GM12878 (cell line): ENCODE results near the gene PTGR3. TPM values are rescaled to one million over a fixed set of nuclear protein-coding genes. Genes with fewer than 3 reads are reported as not detected.

Experiments used
- ATAC-seq: fragments of 200-7000 bp; cut with Tn5 transposase; 3 replicates; pipeline ENCODE4 v1.9.1; 2020; ENCODE audit warnings: mild to moderate bottlenecking, moderate library complexity
- BruUV-seq: library from RNA; stranded (reverse); fragments of 400-500 nt; replicated peaks from 2 replicates; lab custom pipeline; 2021; lab: Mats Ljungman, UMichigan
- CTCF ChIA-PET: fragments of 300-600 bp; sonication (Branson Sonifier 250); formaldehyde crosslinking; extraction: SDS; loops from one replicate; lab custom pipeline; 2021; ENCODE audit warnings: inconsistent platforms; lab: Yijun Ruan, JAX
- POLR2A ChIA-PET: fragments of 350-600 bp; formaldehyde crosslinking; extraction: SDS; loops from one replicate; lab custom pipeline; 2021; ENCODE audit warnings: inconsistent platforms; lab: Charles Lee
- RAD21 ChIA-PET: fragments of 300-600 bp; sonication (Branson Sonifier 250); formaldehyde crosslinking; loops from one replicate; lab custom pipeline; 2023; ENCODE audit warnings: antibody characterized with exemption; ENCODE audit not compliant: unreplicated experiment; lab: Charles Lee
- SMC1A ChIA-PET: fragments of 300-600 bp; sonication (Branson Sonifier 250); formaldehyde crosslinking; loops from one replicate; lab custom pipeline; 2023; ENCODE audit not compliant: unreplicated experiment, uncharacterized antibody; lab: Charles Lee
- DNase-seq: peaks from one replicate; pipeline ENCODE4 v3.0.0-alpha.2; 2011; ENCODE audit warnings: low read depth, low spot score
- FAIRE-seq: peaks from 3 replicates; lab custom pipeline; 2011; peaks lifted over from hg19 to GRCh38; lab: Jason Lieb, UNC
- H2AFZ ChIP-seq: 2 replicates; pipeline ENCODE4 v1.6.0; 2011; ENCODE audit warnings: low read depth, low read length, control low read depth; ENCODE audit not compliant: control insufficient read depth
- H3K27ac ChIP-seq: 2 replicates; pipeline ENCODE4 v1.5.1; 2011; ENCODE audit warnings: control low read depth; ENCODE audit not compliant: control insufficient read depth, insufficient read depth
- H3K27me3 ChIP-seq, 2 experiments: replicated peaks in 1 of 2; 2 replicates each; pipeline versions ENCODE4 v1.6.0 to v1.6.1; 2011; ENCODE audit warnings: low read length in 1 of 2; ENCODE audit not compliant: control insufficient read depth in 2 of 2, insufficient read depth in 2 of 2
- H3K36me3 ChIP-seq, 2 experiments: 2 replicates each; pipeline ENCODE4 v1.5.1; 2011; ENCODE audit warnings: low read length in 1 of 2; ENCODE audit not compliant: control insufficient read depth in 2 of 2, insufficient read depth in 2 of 2
- H3K4me1 ChIP-seq: 2 replicates; pipeline ENCODE4 v1.6.1; 2011; ENCODE audit warnings: mild to moderate bottlenecking, low read length, moderate library complexity, mixed read lengths; ENCODE audit not compliant: control insufficient read depth, insufficient read depth
- H3K4me2 ChIP-seq: 2 replicates; pipeline ENCODE4 v1.6.0; 2011; ENCODE audit warnings: control low read depth; ENCODE audit not compliant: control insufficient read depth, insufficient read depth
- H3K4me3 ChIP-seq: fragments of 200-600 bp; sonication (generic); 2 replicates; pipeline ENCODE4 v1.5.1; 2016
- H3K79me2 ChIP-seq: 2 replicates; pipeline ENCODE4 v1.6.0; 2011; ENCODE audit warnings: low read length; ENCODE audit not compliant: control insufficient read depth, insufficient read depth
- H3K9ac ChIP-seq: 2 replicates; pipeline ENCODE4 v1.8.0; 2011; ENCODE audit warnings: low read length, control low read depth, mixed read lengths; ENCODE audit not compliant: control insufficient read depth, insufficient read depth
- H3K9me3 ChIP-seq: replicated peaks from 3 replicates; pipeline ENCODE4 v1.5.1; 2011; ENCODE audit warnings: mild to moderate bottlenecking, low read length; ENCODE audit not compliant: control insufficient read depth, insufficient read depth
- H4K20me1 ChIP-seq: 2 replicates; pipeline ENCODE4 v1.6.0; 2011; ENCODE audit not compliant: control insufficient read depth, insufficient read depth
- GABPA ChIP-seq: IDR thresholded peaks from 2 replicates; pipeline ENCODE4 v1.6.1; 2014; ENCODE audit warnings: antibody characterized with exemption, low read depth, mild to moderate bottlenecking, inconsistent platforms
- MXI1 ChIP-seq: fragments of 150-350 bp; IDR thresholded peaks from 2 replicates; pipeline ENCODE4 v1.6.1; 2011; ENCODE audit warnings: low read depth, mild to moderate bottlenecking, inconsistent platforms, low read length, improper control_type of control experiment
- NBN ChIP-seq: fragments of 450-650 bp; IDR thresholded peaks from 2 replicates; pipeline ENCODE4 v1.6.1; 2016
- NR2C1 ChIP-seq: fragments of 450-650 bp; IDR thresholded peaks from 2 replicates; pipeline ENCODE4 v1.6.1; 2017; ENCODE audit warnings: antibody characterized with exemption, mild to moderate bottlenecking, moderate library complexity
- REST ChIP-seq: IDR thresholded peaks from 2 replicates; pipeline ENCODE4 v1.6.1; 2012; ENCODE audit warnings: mild to moderate bottlenecking, low read depth, low read length
- SMAD1 ChIP-seq: fragments of 450-650 bp; IDR thresholded peaks from 2 replicates; pipeline ENCODE4 v1.6.1; 2018; ENCODE audit warnings: mild to moderate bottlenecking, low read depth; ENCODE audit not compliant: partially characterized antibody
- USF1 ChIP-seq: IDR thresholded peaks from 2 replicates; pipeline ENCODE4 v1.6.1; 2011; ENCODE audit warnings: borderline replicate concordance, low read depth, mild to moderate bottlenecking, moderate library complexity, mixed read lengths, low read length; ENCODE audit not compliant: insufficient read depth; ENCODE audit errors: extremely low read length
- WGBS: methylation state at CpG from one replicate; pipeline ENCODE4 v1.1.6; 2016; ENCODE audit warnings: low lambda C conversion rate; ENCODE audit not compliant: insufficient replicate concordance, insufficient coverage; ENCODE audit errors: missing lambda C conversion rate; 5-methylcytosine and 5-hydroxymethylcytosine counted together
- in situ Hi-C: fragments of 300-500 bp; cut with MboI; formaldehyde crosslinking; loops from 9 replicates; pipeline ENCODE4 v1.14.3; 2018; ENCODE audit warnings: mixed read lengths
- intact Hi-C: fragments of 100-400 bp; cut with micrococcal nuclease; formaldehyde crosslinking; loops from one replicate; pipeline ENCODE4 v1.14.2; 2022; ENCODE audit not compliant: unreplicated experiment
- polyA plus RNA-seq, 11 experiments: library from polyadenylated mRNA; depleted of rRNA in 4 of 11; unstranded in 6 of 11; stranded (reverse) in 5 of 11; fragments of >200 nt; fragmentation: Nextera tagmentation in 4 of 11; fragmentation: Illumina TruSeq in 1 of 11; extraction: Ambion mirVana in 4 of 11; extraction: Trizol in 1 of 11; gene quantifications; 1 replicate in 1 of 11; 2 replicates in 10 of 11; pipeline versions ENCODE4 v1.2.1 to v1.2.3, GENCODE V29; 2011 to 2016; ENCODE audit warnings: inconsistent platforms in 2 of 11, missing spikeins in 2 of 11, low read depth in 1 of 11
- total RNA-seq, 4 experiments: library from RNA; depleted of rRNA in 3 of 4; stranded (reverse); fragments of >200 nt in 3 of 4; fragmentation: Illumina TruSeq in 1 of 4; extraction: Trizol in 1 of 4; gene quantifications; 2 replicates each; pipeline versions ENCODE4 v1.2.1 to v1.2.3, GENCODE V29; 2013 to 2021

The PTGR3 gene
- total and polyA plus RNA-seq, 10 of the 15 experiments (the other 5 are each of a cell fraction or from before 2014, with no cell fraction given), result 6.2 to 69.8 (median 21.9) TPM

GRCh38 chr18:75165926-75166325 is 43.0 kb downstream of the PTGR3 start:
- ATAC-seq, result no peak
- POLR2A ChIA-PET, result no interaction called here
- in situ Hi-C loops, result no loop called here
- no TSS peak for BruUV-seq
- no peak for DNase-seq
- Histone ChIP-seq H3K4me1 (no peaks in the 10 kb centered on the region), H3K4me2 (no peak overlapping the region), H3K9me3 (no peaks in the 10 kb centered on the region), H2AFZ (no peak overlapping the region), H3K36me3 (no peaks in the 10 kb centered on the region), H3K9ac (no peak overlapping the region), H3K27me3 (no peaks in the 10 kb centered on the region; a peak in 1 of 4 replicates), H3K27ac (no peak overlapping the region), H4K20me1 (no peaks in the 10 kb centered on the region), H3K79me2 (no peaks in the 10 kb centered on the region), H3K4me3 (no peak overlapping the region)
- intact Hi-C loops, result no loop called here
- WGBS, result 47% methylated on average over 8 of the region's 8 CpGs
- SMC1A ChIA-PET, result no interaction called here
- FAIRE-seq, result no peak
- TF ChIP-seq REST (no peak), NR2C1 (no peak), SMAD1 (no peak), GABPA (no peak), USF1 (no peak), NBN (no peak), MXI1 (no peak)
- CTCF ChIA-PET, result no interaction called here
- RAD21 ChIA-PET, result interaction anchor here (1.1 to 1.6 kb wide), 2 partner anchors 170 to 513 kb away, joined by 3 to 4 read pairs; no protein-coding TSS in a partner anchor
